Sigmoid colon (tissue), 4 donors: ENCODE measurements around the gene FARSB.

Source experiments
- EP300 ChIP-seq, 4 donors: sonication (generic); formaldehyde crosslinking; IDR thresholded peaks; one replicate each; pipeline ENCODE4 v1.6.1; 2017; ENCODE audit warnings: antibody characterized with exemption in 4 of 4
- POLR2A ChIP-seq, 2 donors: fragments of 450-650 bp; IDR thresholded peaks; one replicate each; pipeline ENCODE4 v1.6.1; 2016; ENCODE audit warnings: antibody characterized with exemption in 2 of 2, mild to moderate bottlenecking in 2 of 2, moderate library complexity in 2 of 2
- POLR2AphosphoS5 ChIP-seq, 4 donors: sonication (generic); formaldehyde crosslinking; IDR thresholded peaks; one replicate each; pipeline ENCODE4 v1.6.1; 2017; ENCODE audit warnings: antibody characterized with exemption in 4 of 4
- TF ChIP-seq, protein P1 (sequence below), 4 experiments: fragments of 450-650 bp in 3 of 4; fragments of 200-600 bp in 1 of 4; IDR thresholded peaks; one replicate each; pipeline ENCODE4 v1.5.1; 2016 to 2019; ENCODE audit warnings: antibody characterized with exemption in 4 of 4, mild to moderate bottlenecking in 3 of 4, moderate library complexity in 2 of 4

DNA sequence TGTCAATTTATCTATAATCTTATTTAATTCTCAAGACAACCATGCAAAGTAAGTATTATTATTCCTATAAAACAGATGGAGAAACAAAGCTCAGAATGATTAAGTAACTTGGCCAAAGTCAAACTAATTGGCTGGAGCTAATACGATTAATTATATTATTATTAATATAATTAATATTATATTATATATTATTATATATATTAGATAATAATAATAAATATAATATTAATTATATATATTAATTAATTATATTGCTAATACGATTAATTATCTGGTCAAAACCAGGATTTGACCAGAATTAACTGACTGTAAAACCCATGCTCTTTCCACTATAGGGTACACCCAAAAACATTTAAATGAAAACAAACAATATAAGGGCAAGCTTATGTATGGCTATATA is 52.4 kb downstream of the FARSB start:
- TF ChIP-seq POLR2AphosphoS5 (IDR thresholded peaks at IDR 0.05) (no peak), POLR2A (IDR thresholded peaks at IDR 0.05) (no peak), EP300 (IDR thresholded peaks at IDR 0.05) (no peak)
- TF ChIP-seq, protein P1, sequence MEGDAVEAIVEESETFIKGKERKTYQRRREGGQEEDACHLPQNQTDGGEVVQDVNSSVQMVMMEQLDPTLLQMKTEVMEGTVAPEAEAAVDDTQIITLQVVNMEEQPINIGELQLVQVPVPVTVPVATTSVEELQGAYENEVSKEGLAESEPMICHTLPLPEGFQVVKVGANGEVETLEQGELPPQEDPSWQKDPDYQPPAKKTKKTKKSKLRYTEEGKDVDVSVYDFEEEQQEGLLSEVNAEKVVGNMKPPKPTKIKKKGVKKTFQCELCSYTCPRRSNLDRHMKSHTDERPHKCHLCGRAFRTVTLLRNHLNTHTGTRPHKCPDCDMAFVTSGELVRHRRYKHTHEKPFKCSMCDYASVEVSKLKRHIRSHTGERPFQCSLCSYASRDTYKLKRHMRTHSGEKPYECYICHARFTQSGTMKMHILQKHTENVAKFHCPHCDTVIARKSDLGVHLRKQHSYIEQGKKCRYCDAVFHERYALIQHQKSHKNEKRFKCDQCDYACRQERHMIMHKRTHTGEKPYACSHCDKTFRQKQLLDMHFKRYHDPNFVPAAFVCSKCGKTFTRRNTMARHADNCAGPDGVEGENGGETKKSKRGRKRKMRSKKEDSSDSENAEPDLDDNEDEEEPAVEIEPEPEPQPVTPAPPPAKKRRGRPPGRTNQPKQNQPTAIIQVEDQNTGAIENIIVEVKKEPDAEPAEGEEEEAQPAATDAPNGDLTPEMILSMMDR (IDR thresholded peaks at IDR 0.05), result no peak
